Prostate gland (tissue), 2 donors: ENCODE measurements around the gene NIP7. TPM values are rescaled to one million over a fixed set of nuclear protein-coding genes. Genes with fewer than 3 reads are reported as not detected.

ENCODE experiments used
- DNase-seq: peaks from one replicate; pipeline ENCODE4 v3.0.0-alpha.2; 2019; ENCODE audit warnings: low spot score
- H3K27ac ChIP-seq, 2 donors: fragments of 200-600 bp; sonication (generic); 2 replicates each; pipeline ENCODE4 v1.5.1; 2017 to 2019
- H3K27me3 ChIP-seq: fragments of 200-600 bp; sonication (generic); replicated peaks from 2 replicates; pipeline ENCODE4 v1.5.1; 2019; ENCODE audit not compliant: insufficient read depth
- H3K36me3 ChIP-seq, 2 donors: fragments of 200-600 bp; sonication (generic); 1 replicate in 1 of 2; 2 replicates in 1 of 2; pipeline versions ENCODE4 v1.5.1 to v1.8.1; 2017 to 2019
- H3K4me1 ChIP-seq: fragments of 200-600 bp; sonication (generic); replicated peaks from 2 replicates; pipeline ENCODE4 v1.5.1; 2019
- H3K4me3 ChIP-seq, 2 donors: fragments of 200-600 bp; sonication (generic); 2 replicates each; pipeline ENCODE4 v1.5.1; 2017 to 2019
- H3K9me3 ChIP-seq: fragments of 200-600 bp; sonication (generic); 2 replicates; pipeline ENCODE4 v1.5.1; 2017
- POLR2A ChIP-seq: fragments of 450-650 bp; IDR thresholded peaks from one replicate; pipeline ENCODE4 v1.6.1; 2016; ENCODE audit warnings: antibody characterized with exemption, mild to moderate bottlenecking
- POLR2AphosphoS5 ChIP-seq: sonication (generic); formaldehyde crosslinking; IDR thresholded peaks from one replicate; pipeline ENCODE4 v1.6.1; 2017; ENCODE audit warnings: antibody characterized with exemption
- WGBS: methylation state at CpG from one replicate; pipeline ENCODE4 v1.1.5; 2018; 5-methylcytosine and 5-hydroxymethylcytosine counted together
- intact Hi-C: fragments of 100-400 bp; cut with DNase I; formaldehyde crosslinking; loops from one replicate; pipeline ENCODE4 v1.14.2; 2022
- total RNA-seq, 2 donors: library from RNA; depleted of rRNA; stranded (reverse); fragments of >200 nt; gene quantifications; one replicate each; pipeline ENCODE4 v1.1.0, GENCODE V29; 2016
- TF ChIP-seq, protein P1 (sequence below), 4 experiments: fragments of 200-600 bp in 2 of 4; fragments of 450-650 bp in 2 of 4; sonication (generic) in 2 of 4; IDR thresholded peaks; 1 replicate in 3 of 4; 2 replicates in 1 of 4; pipeline ENCODE4 v1.5.1; 2016 to 2019; ENCODE audit warnings: antibody characterized with exemption in 4 of 4, mild to moderate bottlenecking in 2 of 4, moderate library complexity in 2 of 4

The NIP7 gene
- total RNA-seq, 2 donors from 2014 or later = 11.2 to 19.4 TPM

DNA sequence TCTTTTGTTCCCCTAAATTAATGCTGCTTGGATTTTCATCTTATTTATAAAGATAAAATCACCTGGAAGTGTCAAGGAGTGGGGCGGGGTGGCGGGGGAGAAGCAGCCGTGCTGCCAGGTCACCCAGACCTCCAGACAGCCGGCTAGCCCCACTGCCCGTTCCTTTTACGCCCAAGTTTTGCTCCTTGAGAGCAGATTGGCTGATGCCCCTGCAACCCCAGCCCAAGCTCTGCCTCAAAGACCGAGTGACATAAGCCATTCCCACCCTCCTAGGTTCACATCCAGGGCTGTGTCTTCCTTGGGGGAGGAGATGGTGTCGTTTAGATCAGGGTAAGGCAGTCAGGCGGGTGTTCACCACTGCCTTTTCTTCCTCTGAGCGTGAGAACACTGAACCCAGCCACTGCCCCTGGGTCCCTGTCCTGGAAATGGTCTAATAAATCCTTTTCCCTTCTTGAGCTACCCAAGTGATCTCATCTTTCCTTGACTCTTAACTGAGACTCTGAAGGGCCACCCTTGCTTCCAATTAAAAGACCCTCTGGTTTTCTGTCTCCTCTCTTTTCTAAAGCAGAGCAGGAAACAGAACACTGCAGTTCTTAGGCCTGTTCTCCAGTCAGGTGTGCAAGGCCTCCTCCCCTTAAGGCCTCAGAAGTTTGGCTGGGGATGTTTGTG is 14.9 kb upstream of the NIP7 start:
- Histone ChIP-seq H3K36me3 (peaks cover 19 to 28% of the 10 kb centered on the region in 2 donors), H3K27me3 (no peaks in the 10 kb centered on the region), H3K4me1 (peaks cover 14% of the 10 kb centered on the region), H3K4me3 (no peak overlapping the region), H3K9me3 (no peaks in the 10 kb centered on the region), H3K27ac (no peak overlapping the region)
- WGBS = 63% methylated on average over 10 of the region's 10 CpGs
- intact Hi-C loops = no loop called here
- TF ChIP-seq POLR2AphosphoS5 (no peak), POLR2A (no peak)
- TF ChIP-seq, protein P1, sequence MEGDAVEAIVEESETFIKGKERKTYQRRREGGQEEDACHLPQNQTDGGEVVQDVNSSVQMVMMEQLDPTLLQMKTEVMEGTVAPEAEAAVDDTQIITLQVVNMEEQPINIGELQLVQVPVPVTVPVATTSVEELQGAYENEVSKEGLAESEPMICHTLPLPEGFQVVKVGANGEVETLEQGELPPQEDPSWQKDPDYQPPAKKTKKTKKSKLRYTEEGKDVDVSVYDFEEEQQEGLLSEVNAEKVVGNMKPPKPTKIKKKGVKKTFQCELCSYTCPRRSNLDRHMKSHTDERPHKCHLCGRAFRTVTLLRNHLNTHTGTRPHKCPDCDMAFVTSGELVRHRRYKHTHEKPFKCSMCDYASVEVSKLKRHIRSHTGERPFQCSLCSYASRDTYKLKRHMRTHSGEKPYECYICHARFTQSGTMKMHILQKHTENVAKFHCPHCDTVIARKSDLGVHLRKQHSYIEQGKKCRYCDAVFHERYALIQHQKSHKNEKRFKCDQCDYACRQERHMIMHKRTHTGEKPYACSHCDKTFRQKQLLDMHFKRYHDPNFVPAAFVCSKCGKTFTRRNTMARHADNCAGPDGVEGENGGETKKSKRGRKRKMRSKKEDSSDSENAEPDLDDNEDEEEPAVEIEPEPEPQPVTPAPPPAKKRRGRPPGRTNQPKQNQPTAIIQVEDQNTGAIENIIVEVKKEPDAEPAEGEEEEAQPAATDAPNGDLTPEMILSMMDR (IDR thresholded peaks at IDR 0.05) = no peak
- no peak for DNase-seq

DNA sequence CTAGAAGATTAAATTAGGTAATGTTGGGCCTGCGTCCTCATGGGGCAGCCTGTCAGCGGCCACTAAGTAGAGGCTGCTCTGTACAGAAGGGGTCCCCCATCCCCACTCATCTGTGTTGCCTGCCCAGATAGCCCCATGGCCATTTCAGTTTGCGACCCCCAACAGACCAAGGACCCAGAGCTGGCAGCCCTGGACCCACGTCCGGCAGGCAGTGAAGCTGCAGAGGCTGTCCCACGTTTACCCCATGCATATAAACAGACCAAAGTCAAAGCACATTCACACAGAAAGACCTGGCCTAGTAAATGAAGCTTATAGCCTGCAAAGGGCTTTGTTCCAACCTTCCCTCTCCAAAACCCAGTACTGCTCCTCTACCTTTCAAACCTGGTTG is 13.8 kb upstream of the NIP7 start:
- no peak overlapping the region for H3K27ac ChIP-seq
- no peak for TF ChIP-seq POLR2A
- TF ChIP-seq, protein P1 (IDR thresholded peaks at IDR 0.05) = no peak
- TF ChIP-seq POLR2AphosphoS5 = no peak
- intact Hi-C loops = no loop called here
- H3K4me1 ChIP-seq = peaks cover 14% of the 10 kb centered on the region
- no peak for DNase-seq
- no peak overlapping the region for H3K4me3 ChIP-seq
- peaks cover 10 to 18% of the 10 kb centered on the region in 2 donors for H3K36me3 ChIP-seq
- WGBS = 82% methylated on average over 6 of the region's 6 CpGs
- no peaks in the 10 kb centered on the region for H3K27me3 ChIP-seq
- H3K9me3 ChIP-seq = no peaks in the 10 kb centered on the region

DNA sequence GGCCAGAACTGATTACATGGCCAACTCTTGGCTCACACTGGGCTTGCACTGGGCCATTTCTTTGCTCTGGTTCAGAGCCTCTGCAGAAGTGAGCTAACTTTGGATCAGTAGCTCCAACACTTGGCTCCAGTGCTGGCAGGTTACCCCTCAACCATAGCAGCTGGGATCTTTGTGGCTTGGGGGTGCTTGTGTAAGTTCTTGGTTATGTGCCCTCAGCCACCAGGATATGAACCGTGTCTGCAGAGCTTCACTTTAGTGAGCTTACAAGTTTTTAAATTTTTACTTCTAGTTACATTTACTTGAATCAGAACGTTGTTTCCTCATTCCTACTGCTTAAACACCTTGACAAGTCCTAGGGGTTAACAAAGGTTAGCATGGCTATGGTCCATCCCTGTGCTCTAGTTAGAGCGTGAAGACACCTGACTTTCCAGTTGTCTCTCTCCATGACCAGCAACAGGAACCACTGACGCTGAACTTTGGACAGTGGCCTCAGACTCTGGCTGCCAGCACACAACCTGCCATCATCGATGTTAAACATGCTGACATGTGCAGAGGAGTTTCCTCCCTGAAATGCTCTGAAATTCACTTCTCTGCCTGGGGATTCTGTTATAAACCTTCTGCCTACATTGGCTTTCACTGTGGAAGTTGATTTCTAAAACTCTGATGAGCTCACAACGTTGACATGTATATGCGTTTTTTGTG is 13.2 kb upstream of the NIP7 start:
- H3K36me3 ChIP-seq = peaks cover 5 to 13% of the 10 kb centered on the region in 2 donors
- 44% methylated on average over 7 of the region's 7 CpGs for WGBS
- DNase-seq = no peak
- no peaks in the 10 kb centered on the region for H3K27me3 ChIP-seq
- intact Hi-C loops = no loop called here
- H3K4me1 ChIP-seq = peaks cover 14% of the 10 kb centered on the region
- no peak overlapping the region for H3K4me3 ChIP-seq
- H3K9me3 ChIP-seq = no peaks in the 10 kb centered on the region
- no peak for TF ChIP-seq POLR2AphosphoS5
- TF ChIP-seq, protein P1 (IDR thresholded peaks at IDR 0.05) = no peak
- no peak for TF ChIP-seq POLR2A
- H3K27ac ChIP-seq = no peak overlapping the region

DNA sequence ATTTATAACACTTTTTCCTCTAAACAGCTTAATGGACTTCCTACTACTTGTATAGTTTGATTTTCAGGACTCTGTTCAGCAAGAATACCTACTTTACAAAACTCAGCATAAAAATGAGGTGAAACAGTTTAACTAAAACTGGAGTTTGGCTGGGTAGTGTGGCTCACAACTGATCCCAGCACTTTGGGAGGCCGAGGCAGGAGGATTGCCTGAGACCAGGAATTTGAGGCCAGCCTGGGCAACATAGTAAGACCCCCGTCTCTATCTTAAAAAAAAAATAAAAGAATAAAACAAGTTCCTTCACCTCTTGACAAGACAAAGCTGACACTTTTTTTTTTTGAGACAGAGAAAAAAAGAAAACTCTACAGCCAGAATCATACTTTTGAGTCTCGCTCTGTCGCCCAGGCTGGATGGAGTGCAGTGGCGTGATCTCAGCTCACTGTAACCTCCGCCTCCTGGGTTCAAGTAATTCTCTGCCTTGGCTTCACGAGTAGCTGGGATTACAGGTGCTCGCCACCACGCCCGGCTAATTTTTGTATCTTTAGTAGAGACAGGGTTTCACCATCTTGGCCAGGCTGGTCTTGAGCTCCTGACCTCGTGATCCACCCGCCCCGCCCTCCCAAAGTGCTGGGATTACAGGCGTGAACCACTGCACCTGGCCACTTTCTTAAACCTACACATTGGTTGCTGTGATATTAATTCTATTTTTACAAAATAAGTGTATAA is 11.8 kb upstream of the NIP7 start:
- WGBS = 93% methylated on average over 14 of the region's 14 CpGs
- peaks cover under 1 to 12% of the 10 kb centered on the region in 2 donors for H3K36me3 ChIP-seq
- no peak overlapping the region for H3K27ac ChIP-seq
- no peak overlapping the region for H3K4me3 ChIP-seq
- TF ChIP-seq POLR2A (no peak), POLR2AphosphoS5 (no peak)
- TF ChIP-seq, protein P1 (IDR thresholded peaks at IDR 0.05) = no peak
- intact Hi-C loops = no loop called here
- H3K4me1 ChIP-seq = peaks cover 14% of the 10 kb centered on the region
- no peak for DNase-seq
- no peaks in the 10 kb centered on the region for H3K9me3 ChIP-seq
- no peaks in the 10 kb centered on the region for H3K27me3 ChIP-seq
